ENCODE results near the gene MYO7A. TPM values are rescaled to one million over a fixed set of nuclear protein-coding genes. Genes with fewer than 3 reads are reported as not detected.

Gene MYO7A
- total and polyA plus RNA-seq, 2 experiments from 2014 or later = 1.8 to 5.4 TPM

GRCh38 chr11:77082838-77083565 is 45.0 kb upstream of the MYO7A start:
- no peak overlapping the region for H3K4me2 ChIP-seq
- no peaks in the 10 kb centered on the region for H3K27me3 ChIP-seq (ENCODE audit: insufficient read depth)
- no peaks in the 10 kb centered on the region for H3K9me2 ChIP-seq (ENCODE audit: insufficient read depth)
- Mint-ChIP-seq H3K4me1 (peaks cover 6% of the 10 kb centered on the region; the same call in 1 of the 3 replicates), H3K36me3 (ENCODE audit: low read depth) (no peaks in the 10 kb centered on the region; the same call in 2 of the 3 replicates), H3K27me3 (ENCODE audit: insufficient read depth, low read depth, poor library complexity) (peaks cover 9% of the 10 kb centered on the region), H3K4me3 (no peak overlapping the region), H3K9me3 (no peaks in the 10 kb centered on the region; the same call in 2 of the 3 replicates), H3K27ac (peak overlapping the region; percentile 53; the same call in 1 of the 2 replicates)
- peaks cover 16% of the 10 kb centered on the region; the same call in 1 of the 2 replicates for H3K79me2 ChIP-seq (replicated peaks; ENCODE audit: insufficient read depth)
- no peak overlapping the region for H2AFZ ChIP-seq
- H4K20me1 ChIP-seq (replicated peaks; ENCODE audit: insufficient read depth) = no peaks in the 10 kb centered on the region
- no peak overlapping the region for H3K4me3 ChIP-seq
- H3K36me3 ChIP-seq (ENCODE audit: insufficient read depth) = peaks cover 4% of the 10 kb centered on the region; the same call in 1 of the 2 replicates
- no peaks in the 10 kb centered on the region for H3K4me1 ChIP-seq (ENCODE audit: insufficient read depth)
- ATAC-seq (no peak), DNase-seq (ENCODE audit: low spot score) (no peak)
- H3F3A ChIP-seq (replicated peaks; ENCODE audit: low read depth) = no peaks in the 10 kb centered on the region
- TF ChIP-seq ZNF331 (CRISPR knock-in tag; IDR thresholded peaks at IDR 0.05; ENCODE audit: low read depth) (no peak), ZNF114 (CRISPR knock-in tag; IDR thresholded peaks at IDR 0.05) (no peak), CREB1 (CRISPR knock-in tag; IDR thresholded peaks at IDR 0.05; ENCODE audit: low read depth) (no peak), ZNF462 (CRISPR knock-in tag; IDR thresholded peaks at IDR 0.05) (no peak), NANOG (IDR thresholded peaks at IDR 0.05; ENCODE audit: borderline replicate concordance) (no peak), STAT1 (IDR thresholded peaks at IDR 0.05; ENCODE audit: unreplicated experiment) (no peak), EZH2 (IDR thresholded peaks at IDR 0.05; ENCODE audit: low read depth, unreplicated experiment) (no peak), JUNB (IDR thresholded peaks at IDR 0.05; ENCODE audit: unreplicated experiment) (no peak), CTCF (conservative IDR thresholded peaks at IDR 0.05; ENCODE audit: low read depth in 2 of 2) (no peak), EZH2phosphoT487 (IDR thresholded peaks at IDR 0.05; ENCODE audit: unreplicated experiment) (no peak), POLR2AphosphoS5 (IDR thresholded peaks at IDR 0.05; ENCODE audit: low read depth) (no peak), ETS1 (IDR thresholded peaks at IDR 0.05) (no peak)
- no peak overlapping the region for H3K27ac ChIP-seq (ENCODE audit: low read depth)
